Activated T-helper 1 cell treated with Interleukin-2 at 50 U/mL for 16 hours (primary cell): ENCODE measurements around the gene P2RY2.

ENCODE experiments used
- DNase-seq: peaks from one replicate; pipeline ENCODE4 v3.0.0-alpha.2; 2020; ENCODE audit warnings: low read depth

P2RY2 gene

GRCh38 chr11:73218106-73218829 lies at the start of gene P2RY2:
P2RY2 (plus strand) TSS chr11:73218281; CDS start chr11:73234160, 15,879 bp downstream.
- no peak for DNase-seq

GRCh38 chr11:73168925-73169579 lies 49.0 kb upstream of the P2RY2 start:
- DNase-seq: no peak

DNA sequence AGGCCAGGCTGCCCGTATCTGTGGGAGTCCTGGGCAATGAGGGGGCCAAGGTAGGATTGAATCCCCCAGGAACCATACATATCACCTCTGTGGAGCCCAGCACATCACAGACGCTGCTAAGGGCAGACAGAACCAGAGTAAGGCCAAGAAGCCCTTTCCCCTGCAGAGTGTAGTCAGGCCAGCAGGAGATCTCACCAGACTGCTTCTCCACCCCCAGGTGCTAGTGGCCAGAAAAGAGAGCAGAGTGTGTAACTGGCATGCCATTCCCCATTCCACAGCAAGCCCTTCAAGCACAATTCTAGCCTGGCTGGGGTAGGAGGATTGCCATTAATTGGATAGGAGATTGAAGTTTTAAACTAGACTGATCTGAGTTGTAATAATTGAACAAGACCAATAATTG lies 47.9 kb upstream of the P2RY2 start:
- no peak for DNase-seq

- DNase-seq: no peak
Observed at GRCh38 chr11:73171436-73172161, 46.5 kb upstream of the P2RY2 start.

DNA sequence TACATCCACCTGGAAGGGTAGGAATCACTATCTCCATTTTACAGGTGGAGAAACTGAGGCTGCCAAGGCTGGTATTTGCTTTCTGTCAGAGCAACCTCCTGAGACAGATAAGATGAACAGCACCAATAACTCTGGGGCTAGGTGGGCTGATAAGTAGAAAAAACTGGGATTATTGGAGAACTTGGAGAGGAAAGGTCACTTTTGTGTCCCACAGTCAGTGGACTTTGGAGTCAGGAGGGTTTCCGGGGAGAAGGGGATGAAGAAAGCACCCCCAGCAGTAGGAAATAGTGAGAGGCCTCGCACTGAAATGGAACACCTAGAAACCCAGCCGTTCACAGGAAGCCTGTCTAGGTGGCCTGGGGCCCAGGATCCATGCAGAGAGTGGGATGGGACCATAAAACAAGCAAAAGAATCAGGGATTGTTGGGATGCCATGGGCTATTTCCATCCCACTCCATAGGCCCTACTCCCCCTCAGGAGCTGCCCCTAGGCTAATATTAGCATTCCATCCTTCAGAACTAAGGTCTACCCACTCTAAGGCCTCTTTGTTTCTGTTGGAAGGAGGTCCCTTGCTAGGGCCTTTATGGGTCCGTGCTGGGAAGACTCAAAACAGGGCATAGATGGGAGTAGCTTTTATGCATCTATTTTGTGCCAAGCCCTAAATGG lies 45.0 kb upstream of the P2RY2 start:
- no peak for DNase-seq

DNA sequence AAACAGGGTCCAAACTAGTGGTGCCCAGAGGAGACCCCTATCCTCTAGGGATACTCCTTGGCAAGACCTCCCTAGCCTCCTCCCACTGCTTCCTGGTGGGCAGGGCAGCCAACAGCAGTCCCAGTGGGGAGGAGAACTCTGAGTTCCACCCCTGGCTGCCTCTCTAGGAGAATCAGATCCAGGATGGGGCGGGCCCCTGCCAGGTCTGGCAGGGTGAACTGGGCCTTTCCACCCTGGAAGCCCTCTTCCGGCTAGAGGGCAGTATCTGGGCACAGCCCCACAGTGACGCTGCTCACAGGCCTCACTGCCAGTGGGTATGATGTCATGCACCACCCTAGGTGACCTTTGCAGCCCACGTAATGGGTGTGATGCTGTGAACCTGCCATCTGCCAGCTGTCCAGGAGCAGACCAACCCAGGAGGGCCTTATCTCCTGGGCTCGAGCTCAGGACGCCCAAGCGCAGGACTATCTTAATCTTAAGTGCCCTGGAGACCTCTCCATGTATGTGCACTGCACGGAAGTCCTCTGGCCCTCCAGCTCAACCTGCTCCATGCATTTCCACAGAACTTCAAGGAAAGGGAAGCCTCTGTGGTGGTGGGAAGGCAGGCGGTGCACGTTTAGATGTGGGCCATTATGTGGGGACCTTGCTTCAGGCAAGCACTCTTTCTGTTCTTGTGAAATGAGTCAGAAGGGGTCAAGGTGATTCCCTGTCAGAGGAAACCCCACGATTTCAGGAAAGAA lies 44.2 kb upstream of the P2RY2 start:
- DNase-seq: no peak

GRCh38 chr11:73174495-73174791 lies 43.6 kb upstream of the P2RY2 start:
- DNase-seq: no peak

GRCh38 chr11:73175551-73176144 lies 42.4 kb upstream of the P2RY2 start:
- DNase-seq: no peak

- DNase-seq: no peak
Observed at GRCh38 chr11:73176145-73176873, 41.8 kb upstream of the P2RY2 start.

- DNase-seq: no peak
Observed at GRCh38 chr11:73176874-73177155, 41.3 kb upstream of the P2RY2 start.

- DNase-seq: no peak
Observed at GRCh38 chr11:73177380-73177777, 40.7 kb upstream of the P2RY2 start.

GRCh38 chr11:73177778-73178539 lies 40.1 kb upstream of the P2RY2 start:
- peak; percentile 60 for DNase-seq

- no peak for DNase-seq
Observed at GRCh38 chr11:73178681-73179080, 39.4 kb upstream of the P2RY2 start.

DNA sequence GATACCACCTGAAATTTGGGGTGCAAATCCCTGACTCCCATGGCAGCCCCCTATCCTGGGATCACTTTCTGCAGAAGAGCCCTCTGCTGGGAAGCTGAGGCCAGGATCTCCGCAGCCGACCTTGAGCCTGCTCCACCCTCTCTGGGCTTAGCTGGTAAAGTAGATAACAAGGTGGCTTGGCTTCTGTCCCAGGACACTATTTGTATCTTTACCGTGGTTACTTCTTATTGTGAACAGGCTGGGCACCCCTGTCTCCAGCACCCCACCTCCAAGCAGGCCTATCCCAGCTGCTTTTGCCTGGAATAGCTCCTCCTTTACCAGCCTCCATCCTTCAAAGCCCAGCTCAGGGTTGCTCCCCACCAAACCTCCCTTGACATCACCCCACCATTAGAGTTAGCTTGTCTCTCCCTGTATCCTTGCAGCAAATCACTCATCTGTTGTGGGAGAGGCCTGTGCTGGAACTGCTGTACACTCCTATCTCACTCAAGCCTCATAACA lies 35.2 kb upstream of the P2RY2 start:
- DNase-seq: no peak

DNA sequence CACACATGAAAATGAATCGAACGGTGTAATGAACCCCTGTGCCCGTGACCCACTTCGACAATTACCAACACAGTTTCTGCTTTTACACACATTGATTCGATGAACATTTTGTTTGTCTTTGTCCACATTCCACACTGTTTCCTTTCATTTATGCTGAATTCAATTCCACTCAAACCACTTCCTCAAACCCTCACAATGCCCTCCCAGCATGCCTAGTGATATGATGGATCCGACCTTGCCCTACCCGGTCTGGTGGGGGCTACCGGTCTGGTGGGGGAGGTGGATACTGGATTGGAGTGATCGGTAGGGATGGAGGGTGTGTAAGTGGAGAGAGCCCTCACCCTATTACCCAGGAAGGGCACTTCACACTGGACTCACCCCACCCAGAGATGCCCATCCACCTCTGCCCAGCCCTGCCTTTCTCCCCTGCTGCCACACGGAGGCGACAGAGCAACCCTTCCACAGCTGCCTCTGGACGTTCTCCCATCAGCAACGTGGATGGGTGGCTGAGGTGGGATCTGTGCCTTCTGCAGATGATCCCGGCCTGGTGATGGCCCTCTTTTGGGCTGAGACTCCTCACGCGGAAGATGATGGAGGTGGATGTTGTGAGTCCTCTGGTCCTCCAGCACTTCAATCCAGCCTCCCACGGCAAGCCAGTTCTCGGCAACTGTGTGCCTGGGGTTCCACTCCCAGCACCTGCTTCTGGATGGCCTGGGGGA lies 33.0 kb upstream of the P2RY2 start:
- peak; percentile 13 for DNase-seq

DNA sequence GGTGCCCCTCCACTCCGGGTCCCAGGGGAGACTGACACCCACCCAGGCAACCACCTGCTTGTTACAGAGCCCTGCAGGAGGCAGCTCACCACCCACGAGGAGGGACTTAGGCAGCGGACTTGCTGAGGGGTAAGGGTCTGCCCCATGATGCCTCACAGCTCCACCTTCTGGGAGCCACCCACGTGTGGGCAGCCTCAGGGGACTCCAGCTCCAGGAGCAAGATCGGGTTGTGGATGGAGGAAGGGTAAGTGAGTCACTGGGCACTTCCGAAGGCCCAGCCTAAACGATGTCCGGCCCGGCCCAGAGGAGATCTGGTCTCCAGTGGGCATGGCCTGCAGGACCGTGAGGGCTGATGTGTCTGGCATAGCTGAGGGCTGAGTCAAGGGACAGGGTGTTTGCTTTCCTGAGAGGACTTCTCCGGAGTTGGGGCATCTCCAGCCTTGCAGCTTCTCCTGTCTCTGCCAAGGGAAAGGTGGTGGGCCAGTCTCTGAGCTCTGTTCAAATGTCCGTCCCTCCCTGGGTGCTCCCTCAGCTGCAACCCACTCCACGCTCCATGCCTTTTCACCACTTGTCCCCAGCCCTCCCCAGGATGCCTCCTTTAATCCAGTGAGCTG lies 32.3 kb upstream of the P2RY2 start:
- DNase-seq: no peak

- DNase-seq: no peak
Observed at GRCh38 chr11:73186294-73186850, 31.7 kb upstream of the P2RY2 start.

DNA sequence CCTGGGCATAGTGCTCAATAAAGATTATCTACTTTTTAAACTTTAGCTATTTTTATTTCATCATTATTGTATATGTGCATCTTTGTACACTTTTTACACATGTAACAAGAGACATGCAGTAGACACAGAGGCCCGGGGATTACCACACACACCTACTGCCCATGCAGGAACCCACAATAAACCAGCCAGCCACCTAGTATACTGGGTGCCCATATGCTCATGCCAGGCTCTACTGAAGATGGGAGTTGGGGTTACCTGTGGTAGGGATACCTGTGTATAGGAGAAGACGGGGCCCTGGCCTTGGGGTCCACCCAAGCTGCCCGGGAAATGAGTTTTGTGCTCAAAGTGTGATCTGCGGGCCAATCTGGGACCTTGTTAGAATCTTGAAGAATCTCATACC lies 31.2 kb upstream of the P2RY2 start:
- DNase-seq: no peak

- no peak for DNase-seq
Observed at GRCh38 chr11:73187854-73188253, 30.2 kb upstream of the P2RY2 start.
